Adrenal gland (tissue), 12 donors: ENCODE measurements around the gene RNF227. TPM values are rescaled to one million over a fixed set of nuclear protein-coding genes. Genes with fewer than 3 reads are reported as not detected.
A peak's percentile ranks its signal among the peaks of the same experiment; 100 is the strongest.

Experiments used
- DNase-seq, 7 donors: peaks; one replicate each; pipeline ENCODE4 v3.0.0-alpha.2; 2019 to 2020
- H3K27ac ChIP-seq, 5 donors: fragments of 200-600 bp; sonication (generic) in 4 of 5; 1 replicate in 3 of 5; 2 replicates in 2 of 5; pipeline versions ENCODE4 v1.5.1 to v1.8.0; 2016 to 2020; ENCODE audit warnings: mild to moderate bottlenecking in 1 of 5
- H3K27me3 ChIP-seq: fragments of 200-600 bp; 2 replicates; pipeline ENCODE4 v1.8.0; 2021
- H3K36me3 ChIP-seq, 2 donors: fragments of 200-600 bp; replicated peaks in 1 of 2; 1 replicate in 1 of 2; 2 replicates in 1 of 2; pipeline versions ENCODE4 v1.5.1 to v1.8.0; 2018 to 2022
- H3K4me1 ChIP-seq, 2 donors: fragments of 200-600 bp; replicated peaks in 1 of 2; 1 replicate in 1 of 2; 2 replicates in 1 of 2; pipeline versions ENCODE4 v1.5.1 to v1.8.0; 2018 to 2021
- H3K4me3 ChIP-seq, 4 donors: fragments of 200-600 bp; sonication (generic) in 3 of 4; one replicate each; pipeline ENCODE4 v1.5.1; 2016 to 2018
- H3K9me3 ChIP-seq, 3 donors: fragments of 200-600 bp; sonication (generic) in 1 of 3; replicated peaks in 1 of 3; 1 replicate in 2 of 3; 2 replicates in 1 of 3; pipeline versions ENCODE4 v1.5.1 to v1.8.0; 2016 to 2021
- POLR2A ChIP-seq, 2 donors: fragments of 450-650 bp; IDR thresholded peaks; one replicate each; pipeline ENCODE4 v1.6.1; 2017; ENCODE audit warnings: antibody characterized with exemption in 2 of 2, mild to moderate bottlenecking in 2 of 2, moderate library complexity in 1 of 2
- WGBS, 4 donors: extraction: QIAGEN DNeasy Blood & Tissue Kit in 2 of 4; methylation state at CpG; one replicate each; pipeline versions ENCODE4 v1.1.5 to v1.1.7; 2013 to 2017; 5-methylcytosine and 5-hydroxymethylcytosine counted together
- intact Hi-C, 2 donors: fragments of 100-400 bp; cut with DNase I; formaldehyde crosslinking; loops; one replicate each; pipeline versions ENCODE4 v1.14.1 to v1.15.0; 2022 to 2023
- polyA plus RNA-seq, 3 donors: library from polyadenylated mRNA; stranded (reverse); fragments of 200-250 nt in 2 of 3; fragments of 350-450 nt in 1 of 3; fragmentation: Illumina TruSeq in 1 of 3; extraction: RNeasy Lipid Tissue Mini Kit (QIAGEN cat#74804) in 1 of 3; gene quantifications; one replicate each; pipeline ENCODE4 v1.2.3, GENCODE V29; 2013 to 2014
- total RNA-seq, 9 donors: library from RNA; depleted of rRNA in 4 of 9; stranded (reverse); fragments of >200 nt in 4 of 9; fragments of 120-200 nt in 1 of 9; fragmentation: NEBNext Ultra II Directional in 1 of 9; extraction: Animal tissue kit (Norgen Biotek cat#: 25700) in 1 of 9; gene quantifications; one replicate each; pipeline versions ENCODE4 v1.1.0 to v1.2.4, GENCODE V29; 2013 to 2023
- TF ChIP-seq, protein P1 (sequence below), 6 experiments: fragments of 450-650 bp in 4 of 6; fragments of 200-600 bp in 2 of 6; sonication (generic) in 1 of 6; IDR thresholded peaks; 1 replicate in 5 of 6; 2 replicates in 1 of 6; pipeline versions ENCODE4 v1.5.1 to v1.8.0; 2016 to 2021; ENCODE audit warnings: antibody characterized with exemption in 6 of 6, mild to moderate bottlenecking in 2 of 6, moderate library complexity in 1 of 6
- donor health status: healthy with polysubstance abuse.
- donor health status: Bipolar disorder and iron deficiency.
- donor health status: DM: yes; HTN: yes; CAD: no.
- donor health status: DM: no; HTN: no; CAD: no.
- donor health status: DM: no; HTN: no; CAD: no.
- donor health status: DM: yes; HTN: yes; CAD: no.

RNF227 gene
- total and polyA plus RNA-seq, 12 donors: 1.1 to 17.3 (median 3.0) TPM

DNA sequence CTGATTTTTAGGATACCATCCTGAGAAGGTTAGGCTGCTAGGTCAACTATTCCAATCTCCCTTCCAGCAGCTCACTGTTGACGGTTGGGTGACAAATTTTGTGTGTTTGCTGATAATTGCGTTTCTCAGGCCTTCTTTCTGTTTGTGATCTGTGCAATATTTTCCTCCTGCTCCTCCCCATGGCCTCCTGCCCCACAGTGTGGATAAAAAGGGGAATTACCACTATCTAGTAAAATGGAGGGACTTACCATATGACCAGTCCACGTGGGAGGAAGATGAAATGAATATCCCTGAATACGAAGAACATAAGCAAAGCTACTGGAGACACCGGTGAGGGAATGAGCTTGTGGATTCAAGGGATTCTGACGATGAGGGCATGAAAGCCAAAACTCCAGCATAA is 18.3 kb downstream of the RNF227 start:
- intact Hi-C loops: loop anchor here in 1 of 2 donors (5.0 kb wide), 1 partner anchor 35 kb away; no protein-coding TSS in a partner anchor
- WGBS, 4 donors: 30 to 35% (median 33%) methylated on average over 6 of the region's 6 CpGs
- Histone ChIP-seq H3K27me3 (no peaks in the 10 kb centered on the region), H3K4me1 (no peaks in the 10 kb centered on the region), H3K4me3 (no peak overlapping the region), H3K36me3 (peaks cover 0 to 94% of the 10 kb centered on the region in 2 donors), H3K27ac (peak overlapping the region in 1 of 5 donors; percentile 21), H3K9me3 (no peaks in the 10 kb centered on the region)
- peak in 6 of 7 donors; percentile 16 to 69 (median 54) for DNase-seq
- TF ChIP-seq POLR2A (IDR thresholded peaks at IDR 0.05): no peak
- TF ChIP-seq, protein P1, sequence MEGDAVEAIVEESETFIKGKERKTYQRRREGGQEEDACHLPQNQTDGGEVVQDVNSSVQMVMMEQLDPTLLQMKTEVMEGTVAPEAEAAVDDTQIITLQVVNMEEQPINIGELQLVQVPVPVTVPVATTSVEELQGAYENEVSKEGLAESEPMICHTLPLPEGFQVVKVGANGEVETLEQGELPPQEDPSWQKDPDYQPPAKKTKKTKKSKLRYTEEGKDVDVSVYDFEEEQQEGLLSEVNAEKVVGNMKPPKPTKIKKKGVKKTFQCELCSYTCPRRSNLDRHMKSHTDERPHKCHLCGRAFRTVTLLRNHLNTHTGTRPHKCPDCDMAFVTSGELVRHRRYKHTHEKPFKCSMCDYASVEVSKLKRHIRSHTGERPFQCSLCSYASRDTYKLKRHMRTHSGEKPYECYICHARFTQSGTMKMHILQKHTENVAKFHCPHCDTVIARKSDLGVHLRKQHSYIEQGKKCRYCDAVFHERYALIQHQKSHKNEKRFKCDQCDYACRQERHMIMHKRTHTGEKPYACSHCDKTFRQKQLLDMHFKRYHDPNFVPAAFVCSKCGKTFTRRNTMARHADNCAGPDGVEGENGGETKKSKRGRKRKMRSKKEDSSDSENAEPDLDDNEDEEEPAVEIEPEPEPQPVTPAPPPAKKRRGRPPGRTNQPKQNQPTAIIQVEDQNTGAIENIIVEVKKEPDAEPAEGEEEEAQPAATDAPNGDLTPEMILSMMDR (IDR thresholded peaks at IDR 0.05): peak; percentile 37 to 94 (median 76)

DNA sequence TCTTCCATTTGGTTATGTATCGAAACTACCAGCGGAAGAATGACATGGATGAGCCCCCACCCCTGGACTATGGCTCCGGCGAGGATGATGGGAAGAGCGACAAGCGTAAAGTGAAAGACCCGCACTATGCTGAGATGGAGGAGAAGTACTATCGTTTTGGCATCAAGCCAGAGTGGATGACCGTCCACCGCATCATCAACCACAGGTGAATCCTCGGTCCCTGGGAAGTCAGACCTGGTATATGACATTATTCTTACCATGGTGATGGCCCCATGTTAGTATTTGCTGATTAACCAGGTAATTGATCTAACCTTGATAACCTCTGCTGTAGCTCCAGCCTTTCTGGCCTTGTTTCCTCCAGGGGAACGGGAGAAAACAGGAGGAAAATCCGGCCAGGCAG is 19.0 kb downstream of the RNF227 start:
- WGBS, 4 donors: 80 to 84% (median 82%) methylated on average over 13 of the region's 13 CpGs
- DNase-seq: peak in 4 of 7 donors; percentile 7 to 50 (median 20)
- intact Hi-C loops: loop anchor here in 1 of 2 donors (5.0 kb wide), 1 partner anchor 35 kb away; no protein-coding TSS in a partner anchor
- no peaks in the 10 kb centered on the region for H3K4me1 ChIP-seq
- H3K9me3 ChIP-seq: no peaks in the 10 kb centered on the region
- TF ChIP-seq, protein P1 (IDR thresholded peaks at IDR 0.05): no peak
- TF ChIP-seq POLR2A (IDR thresholded peaks at IDR 0.05): no peak
- no peak overlapping the region for H3K27ac ChIP-seq
- H3K36me3 ChIP-seq: peaks cover 0 to 88% of the 10 kb centered on the region in 2 donors
- H3K4me3 ChIP-seq: no peak overlapping the region
- H3K27me3 ChIP-seq: no peaks in the 10 kb centered on the region

DNA sequence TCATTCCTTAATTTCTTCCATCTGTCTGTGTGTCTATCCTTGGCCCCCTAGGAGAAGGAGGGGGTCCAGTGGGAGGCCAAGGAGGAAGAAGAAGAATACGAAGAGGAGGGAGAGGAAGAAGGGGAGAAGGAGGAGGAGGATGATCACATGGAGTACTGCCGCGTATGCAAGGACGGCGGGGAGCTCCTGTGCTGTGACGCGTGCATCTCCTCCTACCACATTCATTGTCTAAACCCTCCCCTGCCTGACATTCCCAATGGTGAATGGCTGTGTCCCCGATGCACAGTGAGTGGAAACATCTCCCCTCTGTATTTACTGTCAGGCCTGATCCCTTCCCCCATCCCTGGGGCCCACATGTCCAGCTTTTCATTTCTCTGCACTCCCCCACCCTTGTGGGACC is 21.2 kb downstream of the RNF227 start:
- Histone ChIP-seq H3K4me3 (no peak overlapping the region), H3K27ac (no peak overlapping the region), H3K9me3 (no peaks in the 10 kb centered on the region), H3K36me3 (peaks cover 0 to 85% of the 10 kb centered on the region in 2 donors), H3K4me1 (peaks cover 0 to 2% of the 10 kb centered on the region in 2 donors), H3K27me3 (no peaks in the 10 kb centered on the region)
- intact Hi-C loops: loop anchor here in 1 of 2 donors (5.0 kb wide), 1 partner anchor 33 kb away; no protein-coding TSS in a partner anchor
- WGBS, 4 donors: 82 to 92% (median 85%) methylated on average over 8 of the region's 8 CpGs
- DNase-seq: peak in 3 of 7 donors; percentile 1 to 16 (median 12)
- TF ChIP-seq, protein P1 (IDR thresholded peaks at IDR 0.05): no peak
- no peak for TF ChIP-seq POLR2A (IDR thresholded peaks at IDR 0.05)

DNA sequence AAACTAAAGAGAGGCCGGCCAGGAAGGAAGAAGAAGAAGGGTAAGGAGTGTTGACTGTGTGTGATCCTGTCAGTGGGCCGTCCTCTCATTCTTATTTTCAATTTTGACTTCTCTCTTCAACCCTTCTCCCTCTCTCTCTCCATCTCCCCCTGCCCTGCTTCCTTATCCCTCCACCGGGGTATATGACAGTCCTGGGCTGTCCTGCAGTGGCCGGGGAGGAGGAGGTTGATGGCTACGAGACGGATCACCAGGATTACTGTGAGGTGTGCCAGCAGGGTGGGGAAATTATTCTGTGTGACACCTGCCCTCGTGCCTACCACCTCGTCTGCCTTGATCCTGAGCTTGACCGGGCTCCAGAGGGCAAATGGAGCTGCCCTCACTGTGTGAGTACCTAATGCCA is 21.9 kb downstream of the RNF227 start:
- peaks cover 5 to 9% of the 10 kb centered on the region in 2 donors for H3K4me1 ChIP-seq
- H3K27me3 ChIP-seq: no peaks in the 10 kb centered on the region
- no peak for TF ChIP-seq POLR2A (IDR thresholded peaks at IDR 0.05)
- TF ChIP-seq, protein P1 (IDR thresholded peaks at IDR 0.05): no peak
- H3K27ac ChIP-seq: no peak overlapping the region
- 89 to 92% (median 91%) methylated on average over 9 of the region's 9 CpGs for WGBS, 4 donors
- intact Hi-C loops: no loop called here
- peak in 3 of 7 donors; percentile 3 to 29 (median 17) for DNase-seq
- peaks cover 0 to 78% of the 10 kb centered on the region in 2 donors for H3K36me3 ChIP-seq
- no peak overlapping the region for H3K4me3 ChIP-seq
- no peaks in the 10 kb centered on the region for H3K9me3 ChIP-seq
